Suprapubic skin (tissue), 4 donors: ENCODE data around the gene APLP2. TPM values are rescaled to one million over a fixed set of nuclear protein-coding genes. Genes with fewer than 3 reads are reported as not detected.

Experiments used
- DNase-seq, 2 donors: peaks; one replicate each; pipeline ENCODE4 v3.0.0-alpha.2; 2019; ENCODE audit warnings: low spot score in 2 of 2
- H3K27ac ChIP-seq: fragments of 200-600 bp; sonication (generic); one replicate; pipeline ENCODE4 v1.5.1; 2019
- H3K27me3 ChIP-seq: fragments of 200-600 bp; sonication (generic); one replicate; pipeline ENCODE4 v1.5.1; 2019
- H3K36me3 ChIP-seq: fragments of 200-600 bp; sonication (generic); one replicate; pipeline ENCODE4 v1.5.1; 2019
- H3K4me1 ChIP-seq: fragments of 200-600 bp; sonication (generic); one replicate; pipeline ENCODE4 v1.5.1; 2019
- H3K4me3 ChIP-seq: fragments of 200-600 bp; sonication (generic); one replicate; pipeline ENCODE4 v1.5.1; 2019; ENCODE audit warnings: mild to moderate bottlenecking
- H3K9me3 ChIP-seq: fragments of 200-600 bp; sonication (generic); one replicate; pipeline ENCODE4 v1.5.1; 2019
- CTCF ChIP-seq, 2 donors: fragments of 200-600 bp in 1 of 2; fragments of 450-650 bp in 1 of 2; sonication (generic) in 1 of 2; IDR thresholded peaks; one replicate each; pipeline ENCODE4 v1.5.1; 2016 to 2019; ENCODE audit warnings: antibody characterized with exemption in 2 of 2, mild to moderate bottlenecking in 1 of 2, moderate library complexity in 1 of 2
- EP300 ChIP-seq: sonication (generic); formaldehyde crosslinking; IDR thresholded peaks from one replicate; pipeline ENCODE4 v1.6.1; 2017; ENCODE audit warnings: antibody characterized with exemption
- POLR2A ChIP-seq, 2 donors: fragments of 450-650 bp; IDR thresholded peaks; one replicate each; pipeline ENCODE4 v1.6.1; 2017; ENCODE audit warnings: antibody characterized with exemption in 2 of 2, mild to moderate bottlenecking in 2 of 2, moderate library complexity in 2 of 2
- POLR2AphosphoS5 ChIP-seq, 3 donors: sonication (generic); formaldehyde crosslinking; IDR thresholded peaks; one replicate each; pipeline ENCODE4 v1.6.1; 2017; ENCODE audit warnings: antibody characterized with exemption in 3 of 3
- WGBS: methylation state at CpG from one replicate; pipeline ENCODE4 v1.1.5; 2018; 5-methylcytosine and 5-hydroxymethylcytosine counted together
- total RNA-seq, 4 donors: library from RNA; depleted of rRNA; stranded (reverse); fragments of >200 nt; gene quantifications; one replicate each; pipeline ENCODE4 v1.1.0, GENCODE V29; 2016

The APLP2 gene
- total RNA-seq, 4 donors from 2014 or later, result 150 to 237 (median 174) TPM

GRCh38 chr11:130078080-130078479 is 8.4 kb downstream of the APLP2 start:
- Histone ChIP-seq H3K36me3 (no peaks in the 10 kb centered on the region), H3K4me1 (peaks cover 8% of the 10 kb centered on the region), H3K27me3 (no peaks in the 10 kb centered on the region), H3K27ac (no peak overlapping the region), H3K9me3 (no peaks in the 10 kb centered on the region), H3K4me3 (no peak overlapping the region)
- 90% methylated on average over 6 of the region's 6 CpGs for WGBS
- no peak for TF ChIP-seq POLR2A (IDR thresholded peaks at IDR 0.05)
- TF ChIP-seq EP300, result no peak
- no peak for TF ChIP-seq POLR2AphosphoS5 (IDR thresholded peaks at IDR 0.05)
- TF ChIP-seq CTCF (IDR thresholded peaks at IDR 0.05), result no peak
- DNase-seq, result no peak

- TF ChIP-seq POLR2AphosphoS5 (IDR thresholded peaks at IDR 0.05), result no peak
- TF ChIP-seq CTCF (IDR thresholded peaks at IDR 0.05), result no peak
- no peak for TF ChIP-seq EP300
- no peak for TF ChIP-seq POLR2A (IDR thresholded peaks at IDR 0.05)
- Histone ChIP-seq H3K4me3 (no peak overlapping the region), H3K4me1 (peaks cover 28% of the 10 kb centered on the region), H3K9me3 (no peaks in the 10 kb centered on the region), H3K27me3 (no peaks in the 10 kb centered on the region), H3K36me3 (no peaks in the 10 kb centered on the region), H3K27ac (no peak overlapping the region)
- no peak for DNase-seq
- 92% methylated on average over 6 of the region's 6 CpGs for WGBS
Measured at GRCh38 chr11:130085671-130086290, 16.1 kb downstream of the APLP2 start.

- no peak for DNase-seq
- Histone ChIP-seq H3K4me1 (peaks cover 28% of the 10 kb centered on the region), H3K36me3 (no peaks in the 10 kb centered on the region), H3K9me3 (no peaks in the 10 kb centered on the region), H3K4me3 (no peak overlapping the region), H3K27me3 (no peaks in the 10 kb centered on the region), H3K27ac (no peak overlapping the region)
- TF ChIP-seq CTCF (IDR thresholded peaks at IDR 0.05), result no peak
- WGBS, result 55% methylated on average over 2 of the region's 2 CpGs
Measured at GRCh38 chr11:130086669-130087068, 17.0 kb downstream of the APLP2 start.

GRCh38 chr11:130087294-130087926 is 17.7 kb downstream of the APLP2 start:
- TF ChIP-seq POLR2A (IDR thresholded peaks at IDR 0.05), result no peak
- TF ChIP-seq EP300, result no peak
- no peak for TF ChIP-seq POLR2AphosphoS5 (IDR thresholded peaks at IDR 0.05)
- no peak for TF ChIP-seq CTCF (IDR thresholded peaks at IDR 0.05)
- no peak overlapping the region for H3K27ac ChIP-seq
- H3K9me3 ChIP-seq, result no peaks in the 10 kb centered on the region
- WGBS, result 83% methylated on average over 7 of the region's 7 CpGs
- no peaks in the 10 kb centered on the region for H3K27me3 ChIP-seq
- H3K36me3 ChIP-seq, result no peaks in the 10 kb centered on the region
- H3K4me3 ChIP-seq, result no peak overlapping the region
- DNase-seq, result no peak
- peaks cover 28% of the 10 kb centered on the region for H3K4me1 ChIP-seq

- no peaks in the 10 kb centered on the region for H3K9me3 ChIP-seq
- H3K36me3 ChIP-seq, result no peaks in the 10 kb centered on the region
- no peak for DNase-seq
- H3K4me1 ChIP-seq, result peaks cover 28% of the 10 kb centered on the region
- no peaks in the 10 kb centered on the region for H3K27me3 ChIP-seq
- 52% methylated on average over 2 of the region's 2 CpGs for WGBS
- H3K4me3 ChIP-seq, result no peak overlapping the region
- no peak overlapping the region for H3K27ac ChIP-seq
- TF ChIP-seq CTCF (IDR thresholded peaks at IDR 0.05) (no peak), POLR2AphosphoS5 (IDR thresholded peaks at IDR 0.05) (no peak), EP300 (no peak), POLR2A (IDR thresholded peaks at IDR 0.05) (no peak)
Measured at GRCh38 chr11:130088217-130088616, 18.5 kb downstream of the APLP2 start.
